ENCODE measurements around the gene SIPA1L3. TPM values are rescaled to one million over a fixed set of nuclear protein-coding genes. Genes with fewer than 3 reads are reported as not detected.

SIPA1L3 gene
- total RNA-seq, 1 experiment from 2014 or later, result 19.9 TPM

GRCh38 chr19:37935341-37935740, 28.3 kb downstream of the SIPA1L3 start:
- no peaks in the 10 kb centered on the region for H3K27me3 ChIP-seq (replicated peaks; ENCODE audit: insufficient read depth, low read depth, low read length, poor library complexity)

GRCh38 chr19:37936166-37936565, 29.2 kb downstream of the SIPA1L3 start:
- intact Hi-C loops (cut with micrococcal nuclease; ENCODE audit: unreplicated experiment), result no loop called here
- Histone ChIP-seq H3K36me3 (ENCODE audit: insufficient read depth, low read length, poor library complexity, severe bottlenecking) (no peaks in the 10 kb centered on the region), H3K27ac (ENCODE audit: low read depth, low read length, poor library complexity, severe bottlenecking) (no peak overlapping the region), H3K4me3 (ENCODE audit: low read depth, low read length, poor library complexity, severe bottlenecking) (no peak overlapping the region), H3K4me1 (ENCODE audit: insufficient read depth, low read length, poor library complexity, severe bottlenecking) (no peaks in the 10 kb centered on the region), H3K9me3 (ENCODE audit: low read depth, low read length, poor library complexity, severe bottlenecking) (no peaks in the 10 kb centered on the region), H3K27me3 (replicated peaks; ENCODE audit: insufficient read depth, low read depth, low read length, poor library complexity) (no peaks in the 10 kb centered on the region)
- POLR2A ChIA-PET (ENCODE audit: low non-redundant PET), result no interaction called here
- CTCF ChIA-PET, result no interaction called here
- no TSS peak for BruUV-seq (replicated peaks)
- no peak for DNase-seq (ENCODE audit: low spot score)
- TF ChIP-seq CTCF (conservative IDR thresholded peaks at IDR 0.05; ENCODE audit: low read depth, low read length) (no peak), EZH2 (IDR thresholded peaks at IDR 0.05; ENCODE audit: borderline replicate concordance, low read depth, low read length, poor library complexity, severe bottlenecking) (no peak)

More at GRCh38 chr19:37935341-37935740, 28.3 kb downstream of the SIPA1L3 start:
- TF ChIP-seq CTCF (conservative IDR thresholded peaks at IDR 0.05; ENCODE audit: low read depth, low read length) (no peak), EZH2 (IDR thresholded peaks at IDR 0.05; ENCODE audit: borderline replicate concordance, low read depth, low read length, poor library complexity, severe bottlenecking) (no peak)
- no peak for DNase-seq (ENCODE audit: low spot score)
- Histone ChIP-seq H3K4me1 (ENCODE audit: insufficient read depth, low read length, poor library complexity, severe bottlenecking) (no peaks in the 10 kb centered on the region), H3K9me3 (ENCODE audit: low read depth, low read length, poor library complexity, severe bottlenecking) (no peaks in the 10 kb centered on the region), H3K36me3 (ENCODE audit: insufficient read depth, low read length, poor library complexity, severe bottlenecking) (no peaks in the 10 kb centered on the region), H3K4me3 (ENCODE audit: low read depth, low read length, poor library complexity, severe bottlenecking) (no peak overlapping the region), H3K27ac (ENCODE audit: low read depth, low read length, poor library complexity, severe bottlenecking) (no peak overlapping the region)
- BruUV-seq (replicated peaks), result no TSS peak
- POLR2A ChIA-PET (ENCODE audit: low non-redundant PET), result no interaction called here
- CTCF ChIA-PET, result no interaction called here
- intact Hi-C loops (cut with micrococcal nuclease; ENCODE audit: unreplicated experiment), result no loop called here

GRCh38 chr19:37936886-37937285, 29.9 kb downstream of the SIPA1L3 start:
- ChIA-PET POLR2A (ENCODE audit: low non-redundant PET) (no interaction called here), CTCF (no interaction called here)
- Histone ChIP-seq H3K4me3 (ENCODE audit: low read depth, low read length, poor library complexity, severe bottlenecking) (no peak overlapping the region), H3K27me3 (replicated peaks; ENCODE audit: insufficient read depth, low read depth, low read length, poor library complexity) (no peaks in the 10 kb centered on the region), H3K27ac (ENCODE audit: low read depth, low read length, poor library complexity, severe bottlenecking) (no peak overlapping the region), H3K36me3 (ENCODE audit: insufficient read depth, low read length, poor library complexity, severe bottlenecking) (no peaks in the 10 kb centered on the region), H3K4me1 (ENCODE audit: insufficient read depth, low read length, poor library complexity, severe bottlenecking) (no peaks in the 10 kb centered on the region), H3K9me3 (ENCODE audit: low read depth, low read length, poor library complexity, severe bottlenecking) (no peaks in the 10 kb centered on the region)
- intact Hi-C loops (cut with micrococcal nuclease; ENCODE audit: unreplicated experiment), result no loop called here
- no peak for TF ChIP-seq CTCF (conservative IDR thresholded peaks at IDR 0.05; ENCODE audit: low read depth, low read length)
- TF ChIP-seq EZH2 (IDR thresholded peaks at IDR 0.05; ENCODE audit: borderline replicate concordance, low read depth, low read length, poor library complexity, severe bottlenecking), result no peak
- no peak for DNase-seq (ENCODE audit: low spot score)
- no TSS peak for BruUV-seq (replicated peaks)

Data from A673 (cell line).